K562 (cell line): ENCODE measurements around the gene ZNF33A. TPM values are rescaled to one million over a fixed set of nuclear protein-coding genes. Genes with fewer than 3 reads are reported as not detected.
A peak's percentile ranks its signal among the peaks of the same experiment; 100 is the strongest.

Experiments used
- ATAC-seq: fragments of 200-7000 bp; cut with Tn5 transposase; 3 replicates; pipeline ENCODE4 v1.9.1; 2020; ENCODE audit warnings: moderate library complexity
- BruUV-seq: library from RNA; stranded (reverse); fragments of 400-500 nt; replicated peaks from 2 replicates; lab custom pipeline; 2021; lab: Mats Ljungman, UMichigan
- CTCF ChIA-PET: fragments of 300-600 bp; formaldehyde crosslinking; extraction: SDS; loops from one replicate; lab custom pipeline; 2021; ENCODE audit warnings: low intra/inter-chr PET ratio; lab: Yijun Ruan, JAX
- POLR2A ChIA-PET: fragments of 300-600, 350-650 bp; sonication (Branson Sonifier 250); formaldehyde crosslinking; extraction: SDS; loops from one replicate; lab custom pipeline; 2021; ENCODE audit warnings: antibody characterized with exemption, inconsistent platforms; lab: Yijun Ruan, JAX
- DNase-seq, 4 experiments: peaks; one replicate each; pipeline versions ENCODE4 v3.0.0 to v3.0.0-alpha.2; 2011 to 2018; ENCODE audit warnings: low spot score in 3 of 4, mixed read lengths in 3 of 4; ENCODE audit errors: extremely low read depth in 1 of 4
- FAIRE-seq: peaks from 2 replicates; lab custom pipeline; 2011; peaks lifted over from hg19 to GRCh38; lab: Jason Lieb, UNC
- H2AFZ ChIP-seq: 2 replicates; pipeline ENCODE4 v1.6.0; 2011; ENCODE audit warnings: low read depth, low read length, control low read depth, inconsistent platforms
- H3K27ac ChIP-seq: fragments of 200-600 bp; 3 replicates; pipeline ENCODE4 v1.8.0; 2011; ENCODE audit warnings: low read depth, mild to moderate bottlenecking, control low read depth, inconsistent platforms, low read length, moderate library complexity, mixed read lengths; ENCODE audit errors: extremely low read depth
- H3K27me3 ChIP-seq, 2 experiments: fragments of 300-600 bp in 1 of 2; 2 replicates in 1 of 2; 3 replicates in 1 of 2; pipeline versions ENCODE4 v1.6.0 to v1.8.0; 2011; ENCODE audit warnings: inconsistent platforms in 2 of 2, low read length in 2 of 2, mild to moderate bottlenecking in 1 of 2, mixed read lengths in 1 of 2, moderate library complexity in 1 of 2; ENCODE audit not compliant: control insufficient read depth in 2 of 2, insufficient read depth in 2 of 2
- H3K36me3 ChIP-seq: fragments of 300-600 bp; 3 replicates; pipeline ENCODE4 v1.8.0; 2011; ENCODE audit warnings: mild to moderate bottlenecking, low read length, inconsistent platforms; ENCODE audit not compliant: control insufficient read depth, insufficient read depth
- H3K4me1 ChIP-seq, 2 experiments: fragments of 200-600 bp in 1 of 2; replicated peaks in 1 of 2; 2 replicates in 1 of 2; 3 replicates in 1 of 2; pipeline versions ENCODE4 v1.5.1 to v1.8.0; 2011; ENCODE audit warnings: inconsistent platforms in 2 of 2, low read length in 2 of 2, mild to moderate bottlenecking in 1 of 2, mixed read lengths in 1 of 2, moderate library complexity in 1 of 2; ENCODE audit not compliant: control insufficient read depth in 2 of 2, insufficient read depth in 2 of 2
- H3K4me2 ChIP-seq: 2 replicates; pipeline ENCODE4 v1.6.1; 2011; ENCODE audit warnings: low read length, control low read depth, inconsistent platforms, mixed read lengths; ENCODE audit not compliant: insufficient read depth
- H3K4me3 ChIP-seq: fragments of 200-600 bp; sonication (generic), shearing (Covaris generic); 2 replicates; pipeline ENCODE4 v1.5.1; 2016; ENCODE audit warnings: control low read depth, inconsistent platforms
- H3K79me2 ChIP-seq: fragments of 200-600 bp; 3 replicates; pipeline ENCODE4 v1.8.0; 2011; ENCODE audit warnings: low read length, inconsistent platforms; ENCODE audit not compliant: control insufficient read depth, insufficient read depth
- H3K9ac ChIP-seq, 2 experiments: 2 replicates each; pipeline versions ENCODE4 v1.6.0 to v1.6.1; 2011; ENCODE audit warnings: low read depth in 2 of 2, low read length in 2 of 2, control low read depth in 1 of 2, inconsistent platforms in 1 of 2, mild to moderate bottlenecking in 1 of 2, mixed read lengths in 1 of 2; ENCODE audit not compliant: insufficient read depth in 1 of 2
- H3K9me1 ChIP-seq: one replicate; pipeline ENCODE4 v1.6.0; 2011; ENCODE audit warnings: inconsistent platforms, mild to moderate bottlenecking, low read length, moderate library complexity; ENCODE audit not compliant: control insufficient read depth, insufficient read depth
- H3K9me3 ChIP-seq: replicated peaks from 2 replicates; pipeline ENCODE4 v1.5.1; 2011; ENCODE audit warnings: low read depth, low read length, inconsistent platforms; ENCODE audit not compliant: control insufficient read depth, insufficient read depth
- H4K20me1 ChIP-seq: replicated peaks from 2 replicates; pipeline ENCODE4 v1.6.1; 2011; ENCODE audit warnings: low read length, inconsistent platforms, mixed read lengths; ENCODE audit not compliant: control insufficient read depth, insufficient read depth
- ELF4 ChIP-seq: fragments of 450-650 bp; formaldehyde crosslinking; IDR thresholded peaks from 2 replicates; pipeline ENCODE4 v1.4.0; 2022; ENCODE audit warnings: missing genetic modification characterization
- HMG20A ChIP-seq: fragments of 450-650 bp; formaldehyde crosslinking; conservative IDR thresholded peaks from 2 replicates; pipeline ENCODE4 v1.4.0; 2020; ENCODE audit warnings: mild to moderate bottlenecking, mixed read lengths
- ZKSCAN1 ChIP-seq: fragments of 150-350 bp; IDR thresholded peaks from 2 replicates; pipeline ENCODE4 v1.6.1; 2016; ENCODE audit warnings: low read depth, low read length
- ZNF175 ChIP-seq: fragments of 200-800 bp; sonication (Bioruptor generic); IDR thresholded peaks from 2 replicates; pipeline ENCODE4 v1.6.1; 2016; ENCODE audit warnings: low read depth, mild to moderate bottlenecking, missing genetic modification characterization, missing compliant biosample characterization
- ZNF316 ChIP-seq: fragments of 450-650 bp; IDR thresholded peaks from 2 replicates; pipeline ENCODE4 v1.6.1; 2016
- ZNF589 ChIP-seq: fragments of 200-800 bp; sonication (Bioruptor generic); IDR thresholded peaks from 2 replicates; pipeline ENCODE4 v1.6.1; 2016; ENCODE audit warnings: low read depth, missing genetic modification characterization, missing compliant biosample characterization
- ZNF668 ChIP-seq: fragments of 250-450 bp; sonication (Bioruptor Pico); IDR thresholded peaks from 2 replicates; pipeline ENCODE4 v1.8.0; 2022; ENCODE audit warnings: mild to moderate bottlenecking, inconsistent platforms
- WGBS: fragments of 100-300 bp; shearing (Covaris generic); methylation state at CpG from one replicate; pipeline ENCODE4 v1.1.6; 2016; ENCODE audit warnings: low coverage, mixed read lengths; ENCODE audit not compliant: insufficient coverage; ENCODE audit errors: missing lambda C conversion rate; 5-methylcytosine and 5-hydroxymethylcytosine counted together
- in situ Hi-C: fragments of 300-500 bp; cut with MboI; formaldehyde crosslinking; loops from 4 replicates; pipeline ENCODE4 v1.15.0; 2018; ENCODE audit warnings: inconsistent platforms, mixed read lengths
- intact Hi-C: fragments of 100-400 bp; cut with micrococcal nuclease; formaldehyde crosslinking; loops from 2 replicates; pipeline ENCODE4 v1.14.2; 2022
- polyA plus RNA-seq, 8 experiments: library from polyadenylated mRNA; depleted of rRNA in 4 of 8; stranded (reverse) in 5 of 8; unstranded in 3 of 8; fragments of >200 nt; fragmentation: Nextera tagmentation in 2 of 8; fragmentation: Illumina TruSeq in 1 of 8; extraction: Ambion mirVana in 2 of 8; extraction: Trizol in 1 of 8; gene quantifications; 2 replicates each; pipeline versions ENCODE4 v1.2.1 to v1.2.3, GENCODE V29; 2011 to 2014; ENCODE audit warnings: inconsistent platforms in 1 of 8, missing spikeins in 1 of 8
- total RNA-seq, 7 experiments: library from RNA; depleted of rRNA in 6 of 7; stranded (reverse); fragments of >200 nt in 6 of 7; fragmentation: Illumina TruSeq in 2 of 7; extraction: Trizol in 2 of 7; gene quantifications; 2 replicates each; pipeline versions ENCODE4 v1.2.1 to v1.2.3, GENCODE V29; 2011 to 2021; ENCODE audit warnings: low replicate concordance in 1 of 7
- TF ChIP-seq, protein P1 (sequence below), 2 experiments: fragments of 450-650 bp in 1 of 2; IDR thresholded peaks; 2 replicates each; pipeline ENCODE4 v1.6.1; 2011 to 2017; ENCODE audit warnings: low read depth in 2 of 2, antibody characterized with exemption in 1 of 2, borderline replicate concordance in 1 of 2, low read length in 1 of 2, mild to moderate bottlenecking in 1 of 2, mixed read lengths in 1 of 2; ENCODE audit not compliant: control insufficient read depth in 1 of 2

ZNF33A gene
- total and polyA plus RNA-seq, 9 of the 15 experiments (the other 6 are each of a cell fraction or from before 2014, with no cell fraction given): 8.1 to 27.5 (median 16.4) TPM

DNA sequence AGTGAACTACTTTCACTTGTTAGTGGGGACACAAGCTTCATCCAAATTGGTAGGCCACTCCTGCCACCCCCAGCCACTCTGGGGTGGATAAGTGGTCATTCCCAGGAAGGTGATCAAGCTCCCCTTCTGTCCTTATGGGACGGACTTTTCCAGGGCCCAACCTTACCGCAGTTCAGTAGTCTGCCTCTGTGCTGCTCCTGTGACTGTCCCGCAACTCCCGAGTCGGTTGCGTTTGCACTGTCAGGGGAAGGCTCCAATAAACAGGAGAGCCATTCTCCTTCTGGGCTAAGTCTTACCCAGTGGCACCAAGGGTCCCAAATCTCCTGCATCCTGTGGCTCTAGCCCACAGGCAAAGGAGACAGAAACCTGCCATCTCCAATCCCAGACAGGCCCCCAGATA lies 7.4 kb upstream of the ZNF33A start:
- H2AFZ ChIP-seq: peak overlapping the region; percentile 86
- ATAC-seq (peak; percentile 75), FAIRE-seq (no peak), DNase-seq (peak in 1 of 4 experiments; percentile 28)
- H3K36me3 ChIP-seq: no peaks in the 10 kb centered on the region
- in situ Hi-C loops (no loop called here), intact Hi-C loops (no loop called here)
- H3K27me3 ChIP-seq: no peaks in the 10 kb centered on the region
- 57% methylated on average over 6 of the region's 6 CpGs for WGBS
- no peaks in the 10 kb centered on the region for H4K20me1 ChIP-seq
- no peak for TF ChIP-seq ZKSCAN1
- no peak for TF ChIP-seq ZNF175 (CRISPR knock-in tag)
- TF ChIP-seq, protein P1, sequence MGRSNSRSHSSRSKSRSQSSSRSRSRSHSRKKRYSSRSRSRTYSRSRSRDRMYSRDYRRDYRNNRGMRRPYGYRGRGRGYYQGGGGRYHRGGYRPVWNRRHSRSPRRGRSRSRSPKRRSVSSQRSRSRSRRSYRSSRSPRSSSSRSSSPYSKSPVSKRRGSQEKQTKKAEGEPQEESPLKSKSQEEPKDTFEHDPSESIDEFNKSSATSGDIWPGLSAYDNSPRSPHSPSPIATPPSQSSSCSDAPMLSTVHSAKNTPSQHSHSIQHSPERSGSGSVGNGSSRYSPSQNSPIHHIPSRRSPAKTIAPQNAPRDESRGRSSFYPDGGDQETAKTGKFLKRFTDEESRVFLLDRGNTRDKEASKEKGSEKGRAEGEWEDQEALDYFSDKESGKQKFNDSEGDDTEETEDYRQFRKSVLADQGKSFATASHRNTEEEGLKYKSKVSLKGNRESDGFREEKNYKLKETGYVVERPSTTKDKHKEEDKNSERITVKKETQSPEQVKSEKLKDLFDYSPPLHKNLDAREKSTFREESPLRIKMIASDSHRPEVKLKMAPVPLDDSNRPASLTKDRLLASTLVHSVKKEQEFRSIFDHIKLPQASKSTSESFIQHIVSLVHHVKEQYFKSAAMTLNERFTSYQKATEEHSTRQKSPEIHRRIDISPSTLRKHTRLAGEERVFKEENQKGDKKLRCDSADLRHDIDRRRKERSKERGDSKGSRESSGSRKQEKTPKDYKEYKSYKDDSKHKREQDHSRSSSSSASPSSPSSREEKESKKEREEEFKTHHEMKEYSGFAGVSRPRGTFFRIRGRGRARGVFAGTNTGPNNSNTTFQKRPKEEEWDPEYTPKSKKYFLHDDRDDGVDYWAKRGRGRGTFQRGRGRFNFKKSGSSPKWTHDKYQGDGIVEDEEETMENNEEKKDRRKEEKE (IDR thresholded peaks at IDR 0.05; ENCODE audit: borderline replicate concordance in 1 of 2, control insufficient read depth in 1 of 2, low read depth in 2 of 2, low read length in 1 of 2): no peak
- TF ChIP-seq ZNF589 (CRISPR knock-in tag): no peak
- no peak for TF ChIP-seq ZNF668 (CRISPR knock-in tag)
- TF ChIP-seq HMG20A (CRISPR knock-in tag): no peak
- TF ChIP-seq ZNF316: no peak
- no peak for TF ChIP-seq ELF4
- no peaks in the 10 kb centered on the region for H3K9me1 ChIP-seq
- peak overlapping the region in 1 of 2 experiments; percentile 46; a peak in 3 of 4 replicates for H3K9ac ChIP-seq
- CTCF ChIA-PET: no interaction called here
- peak overlapping the region; percentile 73 for H3K27ac ChIP-seq
- H3K4me3 ChIP-seq: no peak overlapping the region
- POLR2A ChIA-PET: interaction anchor here (0.6 kb wide), 1 partner anchor 87 kb away, joined by 3 read pairs; no protein-coding TSS in a partner anchor
- H3K9me3 ChIP-seq: no peaks in the 10 kb centered on the region; the same call in 1 of the 2 replicates
- no TSS peak for BruUV-seq
- H3K79me2 ChIP-seq: no peaks in the 10 kb centered on the region
- peak overlapping the region; percentile 53 for H3K4me2 ChIP-seq
- peaks cover 5 to 11% of the 10 kb centered on the region in 2 experiments; a peak in 4 of 5 replicates for H3K4me1 ChIP-seq
